Measurements from ENCODE around the gene DMKN.

DMKN gene

DNA sequence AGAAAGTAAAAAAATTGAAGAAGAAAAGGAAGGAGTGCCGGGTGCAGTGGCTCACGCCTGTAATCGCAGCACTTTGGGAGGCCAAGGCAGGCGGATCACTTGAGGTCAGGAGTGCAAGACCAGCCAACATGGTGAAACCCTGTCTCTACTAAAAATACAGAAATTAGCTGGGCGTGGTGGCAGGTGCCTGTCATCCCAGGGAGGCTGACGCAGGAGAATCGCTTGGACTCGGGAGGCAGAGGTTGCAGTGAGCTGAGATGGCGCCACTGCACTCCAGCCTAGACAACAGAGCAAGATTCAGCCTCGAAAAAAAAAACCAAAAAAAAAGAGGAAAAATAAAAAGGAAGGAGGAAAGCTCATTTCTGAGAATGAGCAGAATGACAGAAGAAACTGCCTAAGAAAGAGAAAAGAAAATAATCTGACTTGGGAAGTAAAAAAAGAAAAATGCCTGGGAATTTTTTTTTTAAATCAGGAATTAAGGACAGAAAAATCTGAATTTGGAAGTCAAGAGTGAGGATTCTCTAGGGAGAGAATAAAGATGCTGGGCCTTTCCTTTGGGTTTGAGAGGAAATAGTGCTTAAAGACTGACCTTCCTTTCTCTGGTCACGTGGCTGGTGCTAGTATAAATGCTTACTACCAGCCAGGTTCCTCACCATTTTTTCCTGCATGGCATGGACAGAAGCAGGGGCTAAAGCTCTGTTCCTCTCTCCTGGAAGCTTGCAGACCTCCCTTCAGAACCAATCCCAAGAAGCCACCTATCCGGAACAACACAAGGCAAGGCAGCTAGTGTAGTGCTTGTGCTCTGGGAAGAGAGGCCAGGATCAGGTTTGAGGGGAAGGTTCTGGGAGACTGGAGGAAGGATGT is 65.6 kb downstream of the DMKN start, which contains the start of gene FFAR2:
TSS of gene FFAR2 (plus strand) at position 652 of the 864 bp plus-strand sequence. CDS start 1,458 bp downstream, outside the sequence.
- peak within 1 kb of the TSS; percentile 59 for H3K27ac ChIP-seq (replicated peaks)
- TF ChIP-seq, protein P1, sequence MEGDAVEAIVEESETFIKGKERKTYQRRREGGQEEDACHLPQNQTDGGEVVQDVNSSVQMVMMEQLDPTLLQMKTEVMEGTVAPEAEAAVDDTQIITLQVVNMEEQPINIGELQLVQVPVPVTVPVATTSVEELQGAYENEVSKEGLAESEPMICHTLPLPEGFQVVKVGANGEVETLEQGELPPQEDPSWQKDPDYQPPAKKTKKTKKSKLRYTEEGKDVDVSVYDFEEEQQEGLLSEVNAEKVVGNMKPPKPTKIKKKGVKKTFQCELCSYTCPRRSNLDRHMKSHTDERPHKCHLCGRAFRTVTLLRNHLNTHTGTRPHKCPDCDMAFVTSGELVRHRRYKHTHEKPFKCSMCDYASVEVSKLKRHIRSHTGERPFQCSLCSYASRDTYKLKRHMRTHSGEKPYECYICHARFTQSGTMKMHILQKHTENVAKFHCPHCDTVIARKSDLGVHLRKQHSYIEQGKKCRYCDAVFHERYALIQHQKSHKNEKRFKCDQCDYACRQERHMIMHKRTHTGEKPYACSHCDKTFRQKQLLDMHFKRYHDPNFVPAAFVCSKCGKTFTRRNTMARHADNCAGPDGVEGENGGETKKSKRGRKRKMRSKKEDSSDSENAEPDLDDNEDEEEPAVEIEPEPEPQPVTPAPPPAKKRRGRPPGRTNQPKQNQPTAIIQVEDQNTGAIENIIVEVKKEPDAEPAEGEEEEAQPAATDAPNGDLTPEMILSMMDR (IDR thresholded peaks at IDR 0.05; ENCODE audit: insufficient read depth, low read length), result no peak
- TF ChIP-seq, protein P2, sequence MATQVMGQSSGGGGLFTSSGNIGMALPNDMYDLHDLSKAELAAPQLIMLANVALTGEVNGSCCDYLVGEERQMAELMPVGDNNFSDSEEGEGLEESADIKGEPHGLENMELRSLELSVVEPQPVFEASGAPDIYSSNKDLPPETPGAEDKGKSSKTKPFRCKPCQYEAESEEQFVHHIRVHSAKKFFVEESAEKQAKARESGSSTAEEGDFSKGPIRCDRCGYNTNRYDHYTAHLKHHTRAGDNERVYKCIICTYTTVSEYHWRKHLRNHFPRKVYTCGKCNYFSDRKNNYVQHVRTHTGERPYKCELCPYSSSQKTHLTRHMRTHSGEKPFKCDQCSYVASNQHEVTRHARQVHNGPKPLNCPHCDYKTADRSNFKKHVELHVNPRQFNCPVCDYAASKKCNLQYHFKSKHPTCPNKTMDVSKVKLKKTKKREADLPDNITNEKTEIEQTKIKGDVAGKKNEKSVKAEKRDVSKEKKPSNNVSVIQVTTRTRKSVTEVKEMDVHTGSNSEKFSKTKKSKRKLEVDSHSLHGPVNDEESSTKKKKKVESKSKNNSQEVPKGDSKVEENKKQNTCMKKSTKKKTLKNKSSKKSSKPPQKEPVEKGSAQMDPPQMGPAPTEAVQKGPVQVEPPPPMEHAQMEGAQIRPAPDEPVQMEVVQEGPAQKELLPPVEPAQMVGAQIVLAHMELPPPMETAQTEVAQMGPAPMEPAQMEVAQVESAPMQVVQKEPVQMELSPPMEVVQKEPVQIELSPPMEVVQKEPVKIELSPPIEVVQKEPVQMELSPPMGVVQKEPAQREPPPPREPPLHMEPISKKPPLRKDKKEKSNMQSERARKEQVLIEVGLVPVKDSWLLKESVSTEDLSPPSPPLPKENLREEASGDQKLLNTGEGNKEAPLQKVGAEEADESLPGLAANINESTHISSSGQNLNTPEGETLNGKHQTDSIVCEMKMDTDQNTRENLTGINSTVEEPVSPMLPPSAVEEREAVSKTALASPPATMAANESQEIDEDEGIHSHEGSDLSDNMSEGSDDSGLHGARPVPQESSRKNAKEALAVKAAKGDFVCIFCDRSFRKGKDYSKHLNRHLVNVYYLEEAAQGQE (IDR thresholded peaks at IDR 0.05; ENCODE audit: insufficient replicate concordance, low read depth), result no peak
- DNase-seq (ENCODE audit: low read depth in 1 of 2, low spot score in 1 of 2), result no peak
- no peaks in the 10 kb centered on the region for H3K27me3 ChIP-seq (ENCODE audit: insufficient read depth, poor library complexity, severe bottlenecking)
- H3K4me3 ChIP-seq (replicated peaks; ENCODE audit: insufficient read depth, low read length), result no peak within 1 kb of the TSS

Data from HL-60 (cell line).